Ishikawa (cell line): ENCODE data around the gene OR6B3.

ENCODE experiments used
- CEBPB ChIP-seq: IDR thresholded peaks from 2 replicates; pipeline ENCODE4 v1.6.1; 2012
- CREB1 ChIP-seq: IDR thresholded peaks from 2 replicates; pipeline ENCODE4 v1.6.1; 2012; ENCODE audit warnings: low read depth
- EP300 ChIP-seq: IDR thresholded peaks from 2 replicates; pipeline ENCODE4 v1.6.1; 2012; ENCODE audit warnings: borderline replicate concordance
- FOXM1 ChIP-seq: IDR thresholded peaks from 2 replicates; pipeline ENCODE4 v1.6.1; 2012; ENCODE audit warnings: low read depth, borderline replicate concordance
- NFIC ChIP-seq: IDR thresholded peaks from 2 replicates; pipeline ENCODE4 v1.6.1; 2012
- RAD21 ChIP-seq: IDR thresholded peaks from 2 replicates; pipeline ENCODE4 v1.6.1; 2012; ENCODE audit warnings: low read depth
- TAF1 ChIP-seq: IDR thresholded peaks from 2 replicates; pipeline ENCODE4 v1.6.1; 2012; ENCODE audit warnings: low read depth, mild to moderate bottlenecking
- TCF12 ChIP-seq: IDR thresholded peaks from 2 replicates; pipeline ENCODE4 v1.6.1; 2012; ENCODE audit warnings: low read depth
- TEAD4 ChIP-seq: IDR thresholded peaks from 2 replicates; pipeline ENCODE4 v1.6.1; 2012
- YY1 ChIP-seq: IDR thresholded peaks from 2 replicates; pipeline ENCODE4 v1.6.1; 2012; ENCODE audit warnings: low read depth
- TF ChIP-seq, protein P1 (sequence below): IDR thresholded peaks from 2 replicates; pipeline ENCODE4 v1.6.1; 2012; ENCODE audit warnings: low read depth, mild to moderate bottlenecking
- TF ChIP-seq, protein P2 (sequence below): IDR thresholded peaks from 2 replicates; pipeline ENCODE4 v1.6.1; 2012

DNA sequence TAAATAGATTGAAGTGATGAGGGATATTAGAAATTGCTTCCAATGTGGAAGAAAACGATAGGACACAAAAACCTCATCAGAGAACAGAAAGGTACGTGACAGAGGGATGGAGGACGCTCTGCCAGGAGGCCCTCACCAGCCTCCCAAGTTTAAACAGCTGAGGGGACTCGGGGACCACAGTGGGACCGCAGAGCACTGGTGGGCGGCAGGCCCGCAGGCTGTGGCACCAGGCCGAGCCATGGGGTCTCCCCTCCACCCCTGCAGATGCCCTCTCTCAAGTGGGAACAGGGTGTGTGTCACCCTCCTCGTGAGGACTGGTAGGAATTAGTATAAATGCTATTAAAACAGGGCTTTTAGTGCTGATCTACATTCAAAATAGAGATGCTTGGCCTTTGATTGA lies 39.0 kb downstream of the OR6B3 start:
- no peak for TF ChIP-seq FOXM1
- no peak for TF ChIP-seq TCF12
- no peak for TF ChIP-seq RAD21
- TF ChIP-seq YY1 = no peak
- TF ChIP-seq, protein P1, sequence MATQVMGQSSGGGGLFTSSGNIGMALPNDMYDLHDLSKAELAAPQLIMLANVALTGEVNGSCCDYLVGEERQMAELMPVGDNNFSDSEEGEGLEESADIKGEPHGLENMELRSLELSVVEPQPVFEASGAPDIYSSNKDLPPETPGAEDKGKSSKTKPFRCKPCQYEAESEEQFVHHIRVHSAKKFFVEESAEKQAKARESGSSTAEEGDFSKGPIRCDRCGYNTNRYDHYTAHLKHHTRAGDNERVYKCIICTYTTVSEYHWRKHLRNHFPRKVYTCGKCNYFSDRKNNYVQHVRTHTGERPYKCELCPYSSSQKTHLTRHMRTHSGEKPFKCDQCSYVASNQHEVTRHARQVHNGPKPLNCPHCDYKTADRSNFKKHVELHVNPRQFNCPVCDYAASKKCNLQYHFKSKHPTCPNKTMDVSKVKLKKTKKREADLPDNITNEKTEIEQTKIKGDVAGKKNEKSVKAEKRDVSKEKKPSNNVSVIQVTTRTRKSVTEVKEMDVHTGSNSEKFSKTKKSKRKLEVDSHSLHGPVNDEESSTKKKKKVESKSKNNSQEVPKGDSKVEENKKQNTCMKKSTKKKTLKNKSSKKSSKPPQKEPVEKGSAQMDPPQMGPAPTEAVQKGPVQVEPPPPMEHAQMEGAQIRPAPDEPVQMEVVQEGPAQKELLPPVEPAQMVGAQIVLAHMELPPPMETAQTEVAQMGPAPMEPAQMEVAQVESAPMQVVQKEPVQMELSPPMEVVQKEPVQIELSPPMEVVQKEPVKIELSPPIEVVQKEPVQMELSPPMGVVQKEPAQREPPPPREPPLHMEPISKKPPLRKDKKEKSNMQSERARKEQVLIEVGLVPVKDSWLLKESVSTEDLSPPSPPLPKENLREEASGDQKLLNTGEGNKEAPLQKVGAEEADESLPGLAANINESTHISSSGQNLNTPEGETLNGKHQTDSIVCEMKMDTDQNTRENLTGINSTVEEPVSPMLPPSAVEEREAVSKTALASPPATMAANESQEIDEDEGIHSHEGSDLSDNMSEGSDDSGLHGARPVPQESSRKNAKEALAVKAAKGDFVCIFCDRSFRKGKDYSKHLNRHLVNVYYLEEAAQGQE = no peak
- TF ChIP-seq, protein P2, sequence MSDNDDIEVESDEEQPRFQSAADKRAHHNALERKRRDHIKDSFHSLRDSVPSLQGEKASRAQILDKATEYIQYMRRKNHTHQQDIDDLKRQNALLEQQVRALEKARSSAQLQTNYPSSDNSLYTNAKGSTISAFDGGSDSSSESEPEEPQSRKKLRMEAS = no peak
- TF ChIP-seq NFIC = no peak
- TF ChIP-seq CREB1 = no peak
- TF ChIP-seq EP300 = no peak
- no peak for TF ChIP-seq TAF1
- no peak for TF ChIP-seq CEBPB
- TF ChIP-seq TEAD4 = no peak
